ENCODE results near the gene CACUL1.

Gene CACUL1

GRCh38 chr10:118629211-118629610, 125.6 kb downstream of the CACUL1 start:
- no peak for DNase-seq

GRCh38 chr10:118628397-118628796, 126.4 kb downstream of the CACUL1 start:
- no peak for DNase-seq

- no peak for DNase-seq
Measured at GRCh38 chr10:118626953-118627352, 127.8 kb downstream of the CACUL1 start.
